K562 (cell line): Measurements from ENCODE around the gene USF2. TPM values are rescaled to one million over a fixed set of nuclear protein-coding genes. Genes with fewer than 3 reads are reported as not detected.

Source experiments
- ATAC-seq: fragments of 200-7000 bp; cut with Tn5 transposase; 3 replicates; pipeline ENCODE4 v1.9.1; 2020; ENCODE audit warnings: moderate library complexity
- BruUV-seq: library from RNA; stranded (reverse); fragments of 400-500 nt; replicated peaks from 2 replicates; lab custom pipeline; 2021; lab: Mats Ljungman, UMichigan
- CTCF ChIA-PET: fragments of 300-600 bp; formaldehyde crosslinking; extraction: SDS; loops from one replicate; lab custom pipeline; 2021; ENCODE audit warnings: low intra/inter-chr PET ratio; lab: Yijun Ruan, JAX
- POLR2A ChIA-PET: fragments of 300-600, 350-650 bp; sonication (Branson Sonifier 250); formaldehyde crosslinking; extraction: SDS; loops from one replicate; lab custom pipeline; 2021; ENCODE audit warnings: antibody characterized with exemption, inconsistent platforms; lab: Yijun Ruan, JAX
- DNase-seq, 4 experiments: peaks; one replicate each; pipeline versions ENCODE4 v3.0.0 to v3.0.0-alpha.2; 2011 to 2018; ENCODE audit warnings: low spot score in 3 of 4, mixed read lengths in 3 of 4; ENCODE audit errors: extremely low read depth in 1 of 4
- FAIRE-seq: peaks from 2 replicates; lab custom pipeline; 2011; peaks lifted over from hg19 to GRCh38; lab: Jason Lieb, UNC
- H2AFZ ChIP-seq: 2 replicates; pipeline ENCODE4 v1.6.0; 2011; ENCODE audit warnings: low read depth, low read length, control low read depth, inconsistent platforms
- H3K27ac ChIP-seq: fragments of 200-600 bp; 3 replicates; pipeline ENCODE4 v1.8.0; 2011; ENCODE audit warnings: low read depth, mild to moderate bottlenecking, control low read depth, inconsistent platforms, low read length, moderate library complexity, mixed read lengths; ENCODE audit errors: extremely low read depth
- H3K27me3 ChIP-seq, 2 experiments: fragments of 300-600 bp in 1 of 2; 2 replicates in 1 of 2; 3 replicates in 1 of 2; pipeline versions ENCODE4 v1.6.0 to v1.8.0; 2011; ENCODE audit warnings: inconsistent platforms in 2 of 2, low read length in 2 of 2, mild to moderate bottlenecking in 1 of 2, mixed read lengths in 1 of 2, moderate library complexity in 1 of 2; ENCODE audit not compliant: control insufficient read depth in 2 of 2, insufficient read depth in 2 of 2
- H3K36me3 ChIP-seq: fragments of 300-600 bp; 3 replicates; pipeline ENCODE4 v1.8.0; 2011; ENCODE audit warnings: mild to moderate bottlenecking, low read length, inconsistent platforms; ENCODE audit not compliant: control insufficient read depth, insufficient read depth
- H3K4me1 ChIP-seq, 2 experiments: fragments of 200-600 bp in 1 of 2; replicated peaks in 1 of 2; 2 replicates in 1 of 2; 3 replicates in 1 of 2; pipeline versions ENCODE4 v1.5.1 to v1.8.0; 2011; ENCODE audit warnings: inconsistent platforms in 2 of 2, low read length in 2 of 2, mild to moderate bottlenecking in 1 of 2, mixed read lengths in 1 of 2, moderate library complexity in 1 of 2; ENCODE audit not compliant: control insufficient read depth in 2 of 2, insufficient read depth in 2 of 2
- H3K4me2 ChIP-seq: 2 replicates; pipeline ENCODE4 v1.6.1; 2011; ENCODE audit warnings: low read length, control low read depth, inconsistent platforms, mixed read lengths; ENCODE audit not compliant: insufficient read depth
- H3K4me3 ChIP-seq: fragments of 200-600 bp; sonication (generic), shearing (Covaris generic); 2 replicates; pipeline ENCODE4 v1.5.1; 2016; ENCODE audit warnings: control low read depth, inconsistent platforms
- H3K79me2 ChIP-seq: fragments of 200-600 bp; 3 replicates; pipeline ENCODE4 v1.8.0; 2011; ENCODE audit warnings: low read length, inconsistent platforms; ENCODE audit not compliant: control insufficient read depth, insufficient read depth
- H3K9ac ChIP-seq, 2 experiments: 2 replicates each; pipeline versions ENCODE4 v1.6.0 to v1.6.1; 2011; ENCODE audit warnings: low read depth in 2 of 2, low read length in 2 of 2, control low read depth in 1 of 2, inconsistent platforms in 1 of 2, mild to moderate bottlenecking in 1 of 2, mixed read lengths in 1 of 2; ENCODE audit not compliant: insufficient read depth in 1 of 2
- H3K9me1 ChIP-seq: one replicate; pipeline ENCODE4 v1.6.0; 2011; ENCODE audit warnings: inconsistent platforms, mild to moderate bottlenecking, low read length, moderate library complexity; ENCODE audit not compliant: control insufficient read depth, insufficient read depth
- H3K9me3 ChIP-seq: replicated peaks from 2 replicates; pipeline ENCODE4 v1.5.1; 2011; ENCODE audit warnings: low read depth, low read length, inconsistent platforms; ENCODE audit not compliant: control insufficient read depth, insufficient read depth
- H4K20me1 ChIP-seq: replicated peaks from 2 replicates; pipeline ENCODE4 v1.6.1; 2011; ENCODE audit warnings: low read length, inconsistent platforms, mixed read lengths; ENCODE audit not compliant: control insufficient read depth, insufficient read depth
- RBFOX2 ChIP-seq: fragments of 200-400 bp; formaldehyde crosslinking; IDR thresholded peaks from 2 replicates; pipeline ENCODE4 v1.6.1; 2017; ENCODE audit warnings: low read depth, mild to moderate bottlenecking, low read length, moderate library complexity
- WGBS: fragments of 100-300 bp; shearing (Covaris generic); methylation state at CpG from one replicate; pipeline ENCODE4 v1.1.6; 2016; ENCODE audit warnings: low coverage, mixed read lengths; ENCODE audit not compliant: insufficient coverage; ENCODE audit errors: missing lambda C conversion rate; 5-methylcytosine and 5-hydroxymethylcytosine counted together
- in situ Hi-C: fragments of 300-500 bp; cut with MboI; formaldehyde crosslinking; loops from 4 replicates; pipeline ENCODE4 v1.15.0; 2018; ENCODE audit warnings: inconsistent platforms, mixed read lengths
- intact Hi-C: fragments of 100-400 bp; cut with micrococcal nuclease; formaldehyde crosslinking; loops from 2 replicates; pipeline ENCODE4 v1.14.2; 2022
- polyA plus RNA-seq, 8 experiments: library from polyadenylated mRNA; depleted of rRNA in 4 of 8; stranded (reverse) in 5 of 8; unstranded in 3 of 8; fragments of >200 nt; fragmentation: Nextera tagmentation in 2 of 8; fragmentation: Illumina TruSeq in 1 of 8; extraction: Ambion mirVana in 2 of 8; extraction: Trizol in 1 of 8; gene quantifications; 2 replicates each; pipeline versions ENCODE4 v1.2.1 to v1.2.3, GENCODE V29; 2011 to 2014; ENCODE audit warnings: inconsistent platforms in 1 of 8, missing spikeins in 1 of 8
- total RNA-seq, 7 experiments: library from RNA; depleted of rRNA in 6 of 7; stranded (reverse); fragments of >200 nt in 6 of 7; fragmentation: Illumina TruSeq in 2 of 7; extraction: Trizol in 2 of 7; gene quantifications; 2 replicates each; pipeline versions ENCODE4 v1.2.1 to v1.2.3, GENCODE V29; 2011 to 2021; ENCODE audit warnings: low replicate concordance in 1 of 7
- TF ChIP-seq, protein P1 (sequence below): sonication (generic); formaldehyde crosslinking; IDR thresholded peaks from 2 replicates; pipeline ENCODE4 v1.8.0; 2022; ENCODE audit warnings: mild to moderate bottlenecking, missing genetic modification reagents

USF2 gene
- total and polyA plus RNA-seq, 9 of the 15 experiments (the other 6 are each of a cell fraction or from before 2014, with no cell fraction given): 0.27 to 93.7 (median 58.4) TPM

DNA sequence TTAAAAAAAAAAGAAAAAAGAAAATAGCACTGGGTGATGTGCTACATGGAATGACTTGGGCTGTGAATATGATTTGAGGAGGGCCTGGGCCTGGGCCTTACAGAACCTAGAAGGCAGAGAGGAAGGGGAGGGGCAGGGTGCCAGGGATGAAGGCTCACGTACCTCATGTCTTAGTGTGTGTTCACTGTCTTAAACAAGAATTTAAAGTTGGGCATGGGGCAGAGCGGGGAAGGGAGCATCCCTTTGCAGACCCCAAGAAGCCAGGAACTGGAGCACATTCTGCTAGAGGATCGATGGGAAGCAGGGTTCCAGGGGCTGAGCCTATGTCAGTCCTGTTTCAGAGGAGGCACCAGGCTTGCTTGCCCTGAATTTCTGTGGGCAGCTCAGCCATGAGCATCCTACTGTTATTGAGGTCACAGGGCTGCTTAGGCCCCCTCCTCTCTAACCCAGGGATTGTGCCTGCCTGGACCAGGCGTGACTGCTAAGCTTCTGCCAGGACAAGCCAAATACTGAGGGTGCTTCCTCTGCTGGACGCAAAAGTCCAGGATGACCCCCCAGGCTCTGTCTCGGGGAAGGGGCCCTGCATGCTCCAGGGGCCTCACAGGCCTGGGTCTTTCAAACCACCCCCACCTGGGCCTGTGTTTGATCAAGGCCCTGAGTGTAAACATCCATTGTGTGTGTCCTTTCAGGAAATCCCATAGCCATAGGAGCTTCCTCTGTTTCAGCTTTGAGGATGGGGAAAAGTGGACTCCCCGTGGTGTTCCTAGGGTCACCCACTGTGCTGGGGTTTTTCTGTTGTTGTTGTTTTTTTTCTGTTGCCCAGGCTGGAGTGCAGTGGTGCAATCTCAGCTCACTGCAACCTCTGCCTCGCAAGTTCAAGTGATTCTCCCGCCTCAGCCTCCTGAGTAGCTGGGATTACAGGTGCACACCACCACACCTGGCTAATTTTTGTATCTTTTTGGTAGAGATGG, 15.2 kb upstream of the USF2 start:
- DNase-seq (no peak), ATAC-seq (no peak), FAIRE-seq (no peak)
- H2AFZ ChIP-seq: no peak overlapping the region
- ChIA-PET CTCF (no interaction called here), POLR2A (interaction anchor here (0.7 to 5.9 kb wide), 3 partner anchors 8 to 383 kb away, joined by 3 to 31 read pairs (median 3); no protein-coding TSS in a partner anchor)
- no peak overlapping the region for H3K27ac ChIP-seq
- no peak overlapping the region for H3K9ac ChIP-seq
- peaks cover 44% of the 10 kb centered on the region for H3K79me2 ChIP-seq
- intact Hi-C loops: no loop called here
- H3K4me1 ChIP-seq: peaks cover 8 to 24% of the 10 kb centered on the region in 2 experiments; a peak in 4 of 5 replicates
- no peaks in the 10 kb centered on the region for H3K27me3 ChIP-seq
- no peak overlapping the region for H3K4me3 ChIP-seq
- in situ Hi-C loops: no loop called here
- BruUV-seq: no TSS peak
- H3K9me1 ChIP-seq: no peaks in the 10 kb centered on the region
- WGBS: 95% methylated on average over 9 of the region's 9 CpGs
- H4K20me1 ChIP-seq: no peaks in the 10 kb centered on the region; the same call in 1 of the 2 replicates
- H3K9me3 ChIP-seq: no peaks in the 10 kb centered on the region
- H3K36me3 ChIP-seq: peaks cover 74% of the 10 kb centered on the region; the same call in 2 of the 3 replicates
- no peak overlapping the region for H3K4me2 ChIP-seq
- TF ChIP-seq RBFOX2: peak; percentile 38; the same call in 1 of the 2 replicates
- TF ChIP-seq, protein P1, sequence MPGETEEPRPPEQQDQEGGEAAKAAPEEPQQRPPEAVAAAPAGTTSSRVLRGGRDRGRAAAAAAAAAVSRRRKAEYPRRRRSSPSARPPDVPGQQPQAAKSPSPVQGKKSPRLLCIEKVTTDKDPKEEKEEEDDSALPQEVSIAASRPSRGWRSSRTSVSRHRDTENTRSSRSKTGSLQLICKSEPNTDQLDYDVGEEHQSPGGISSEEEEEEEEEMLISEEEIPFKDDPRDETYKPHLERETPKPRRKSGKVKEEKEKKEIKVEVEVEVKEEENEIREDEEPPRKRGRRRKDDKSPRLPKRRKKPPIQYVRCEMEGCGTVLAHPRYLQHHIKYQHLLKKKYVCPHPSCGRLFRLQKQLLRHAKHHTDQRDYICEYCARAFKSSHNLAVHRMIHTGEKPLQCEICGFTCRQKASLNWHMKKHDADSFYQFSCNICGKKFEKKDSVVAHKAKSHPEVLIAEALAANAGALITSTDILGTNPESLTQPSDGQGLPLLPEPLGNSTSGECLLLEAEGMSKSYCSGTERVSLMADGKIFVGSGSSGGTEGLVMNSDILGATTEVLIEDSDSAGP (CRISPR knock-in tag): no peak
